ENCODE results near the gene PRKCE.

DNA sequence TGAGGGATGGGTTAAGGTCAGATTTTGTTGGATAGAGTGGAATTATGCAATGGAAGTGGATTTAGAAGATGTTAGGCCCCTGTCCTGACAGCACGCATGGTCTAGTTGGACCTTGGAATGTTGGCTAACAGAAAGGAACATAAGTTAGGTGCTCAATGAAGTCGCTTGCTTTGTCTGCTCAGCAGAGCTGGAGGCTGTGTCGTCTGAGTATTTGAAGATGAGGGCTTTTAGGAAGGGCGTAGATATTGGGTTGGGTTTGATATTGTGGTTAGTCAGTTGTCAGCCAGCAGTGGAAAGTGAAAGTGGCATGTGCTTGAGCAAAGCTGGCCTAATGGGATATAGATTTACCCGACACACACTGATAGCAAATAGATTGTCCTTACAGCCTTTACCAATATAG, 239.3 kb downstream of the PRKCE start:
- TF ChIP-seq, protein P1, sequence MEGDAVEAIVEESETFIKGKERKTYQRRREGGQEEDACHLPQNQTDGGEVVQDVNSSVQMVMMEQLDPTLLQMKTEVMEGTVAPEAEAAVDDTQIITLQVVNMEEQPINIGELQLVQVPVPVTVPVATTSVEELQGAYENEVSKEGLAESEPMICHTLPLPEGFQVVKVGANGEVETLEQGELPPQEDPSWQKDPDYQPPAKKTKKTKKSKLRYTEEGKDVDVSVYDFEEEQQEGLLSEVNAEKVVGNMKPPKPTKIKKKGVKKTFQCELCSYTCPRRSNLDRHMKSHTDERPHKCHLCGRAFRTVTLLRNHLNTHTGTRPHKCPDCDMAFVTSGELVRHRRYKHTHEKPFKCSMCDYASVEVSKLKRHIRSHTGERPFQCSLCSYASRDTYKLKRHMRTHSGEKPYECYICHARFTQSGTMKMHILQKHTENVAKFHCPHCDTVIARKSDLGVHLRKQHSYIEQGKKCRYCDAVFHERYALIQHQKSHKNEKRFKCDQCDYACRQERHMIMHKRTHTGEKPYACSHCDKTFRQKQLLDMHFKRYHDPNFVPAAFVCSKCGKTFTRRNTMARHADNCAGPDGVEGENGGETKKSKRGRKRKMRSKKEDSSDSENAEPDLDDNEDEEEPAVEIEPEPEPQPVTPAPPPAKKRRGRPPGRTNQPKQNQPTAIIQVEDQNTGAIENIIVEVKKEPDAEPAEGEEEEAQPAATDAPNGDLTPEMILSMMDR (IDR thresholded peaks at IDR 0.05): no peak
- TF ChIP-seq POLR2A (IDR thresholded peaks at IDR 0.05): no peak
